HEK293 (cell line): ENCODE results near the gene SOX18.

Source experiments
- ZNF514 ChIP-seq: fragments of 450-650 bp; formaldehyde crosslinking; IDR thresholded peaks from 2 replicates; pipeline ENCODE4 v1.5.1; 2016; ENCODE audit warnings: missing biosample characterization, missing genetic modification characterization
- ZNF549 ChIP-seq: fragments of 450-650 bp; IDR thresholded peaks from 2 replicates; pipeline ENCODE4 v1.5.1; 2018; ENCODE audit warnings: missing biosample characterization, missing genetic modification characterization, mild to moderate bottlenecking, inconsistent platforms, moderate library complexity
- ZSCAN4 ChIP-seq: fragments of 450-650 bp; formaldehyde crosslinking; IDR thresholded peaks from 2 replicates; pipeline ENCODE4 v1.5.1; 2017; ENCODE audit warnings: missing biosample characterization, missing genetic modification characterization

GRCh38 chr20:64080013-64080812 is 30.8 kb upstream of the SOX18 start, which contains the start of gene OPRL1:
- TF ChIP-seq ZNF549 (no peak), ZNF514 (no peak), ZSCAN4 (no peak)
